H1 (cell line): Measurements from ENCODE around the gene ATXN2. TPM values are rescaled to one million over a fixed set of nuclear protein-coding genes. Genes with fewer than 3 reads are reported as not detected.

ENCODE experiments used
- CTCF ChIA-PET: fragments of 300-600 bp; sonication (Branson Sonifier 250); formaldehyde crosslinking; loops from one replicate; lab custom pipeline; 2021; ENCODE audit not compliant: partially characterized antibody; lab: Charles Lee
- POLR2A ChIA-PET: fragments of 300-600 bp; sonication (Branson Sonifier 250); formaldehyde crosslinking; loops from one replicate; lab custom pipeline; 2021; ENCODE audit warnings: inconsistent platforms; ENCODE audit not compliant: partially characterized antibody; lab: Charles Lee
- DNase-seq, 2 experiments: peaks; one replicate each; pipeline versions ENCODE4 v3.0.0 to v3.0.0-alpha.2; 2010 to 2022; ENCODE audit warnings: low spot score in 2 of 2, low read depth in 1 of 2, mixed read lengths in 1 of 2
- FAIRE-seq: peaks from 2 replicates; lab custom pipeline; 2011; peaks lifted over from hg19 to GRCh38; lab: Jason Lieb, UNC
- H2AFZ ChIP-seq: 2 replicates; pipeline ENCODE4 v1.8.1; 2012; ENCODE audit warnings: low read length, inconsistent platforms
- H2AK5ac ChIP-seq: 2 replicates; pipeline ENCODE4 v1.6.1; 2013; ENCODE audit warnings: low read depth, low read length
- H2BK120ac ChIP-seq: replicated peaks from 2 replicates; pipeline ENCODE3; 2013; ENCODE audit warnings: low read depth, low read length, inconsistent platforms
- H2BK12ac ChIP-seq: 2 replicates; pipeline ENCODE4 v1.6.1; 2013; ENCODE audit warnings: low read depth, low read length
- H2BK15ac ChIP-seq: 2 replicates; pipeline ENCODE4 v1.6.1; 2013; ENCODE audit warnings: low read length
- H2BK20ac ChIP-seq: 2 replicates; pipeline ENCODE4 v1.6.1; 2013; ENCODE audit warnings: low read length
- H2BK5ac ChIP-seq: 2 replicates; pipeline ENCODE4 v1.6.1; 2013; ENCODE audit warnings: low read depth, low read length
- H3K14ac ChIP-seq: 2 replicates; pipeline ENCODE4 v1.6.1; 2013; ENCODE audit warnings: inconsistent platforms; ENCODE audit not compliant: insufficient read length
- H3K18ac ChIP-seq: 2 replicates; pipeline ENCODE4 v1.6.1; 2013; ENCODE audit warnings: low read length; ENCODE audit errors: extremely low read depth
- H3K23ac ChIP-seq: 2 replicates; pipeline ENCODE4 v1.6.1; 2013; ENCODE audit warnings: inconsistent platforms; ENCODE audit not compliant: insufficient read length
- H3K23me2 ChIP-seq: 2 replicates; pipeline ENCODE4 v1.6.1; 2013; ENCODE audit warnings: low read depth, low read length
- H3K27ac ChIP-seq: 2 replicates; pipeline ENCODE4 v1.6.1; 2011; ENCODE audit warnings: low read depth, low read length, inconsistent platforms
- H3K27me3 ChIP-seq, 4 experiments: replicated peaks in 1 of 4; 1 replicate in 1 of 4; 2 replicates in 3 of 4; pipeline versions ENCODE4 v1.6.1 to v1.8.1; 2011 to 2013; ENCODE audit warnings: low read length in 3 of 4, mild to moderate bottlenecking in 3 of 4, inconsistent platforms in 2 of 4, mixed read lengths in 2 of 4, moderate library complexity in 1 of 4; ENCODE audit not compliant: control insufficient read depth in 3 of 4, insufficient read depth in 3 of 4; ENCODE audit errors: extremely low read depth in 1 of 4
- H3K36me3 ChIP-seq, 4 experiments: 2 replicates each; pipeline versions ENCODE4 v1.6.1 to v1.8.1; 2011 to 2013; ENCODE audit warnings: mild to moderate bottlenecking in 4 of 4, low read length in 3 of 4, moderate library complexity in 2 of 4, control low read depth in 1 of 4, inconsistent platforms in 1 of 4; ENCODE audit not compliant: insufficient read depth in 4 of 4, control insufficient read depth in 2 of 4
- H3K4ac ChIP-seq: replicated peaks from 2 replicates; pipeline ENCODE3; 2013; ENCODE audit warnings: low read length, low read depth, mixed read lengths, inconsistent platforms; ENCODE audit not compliant: insufficient read length
- H3K4me1 ChIP-seq, 4 experiments: replicated peaks in 1 of 4; 1 replicate in 1 of 4; 2 replicates in 3 of 4; pipeline versions ENCODE4 v1.6.1 to v1.8.1; 2011 to 2013; ENCODE audit warnings: low read length in 3 of 4, inconsistent platforms in 2 of 4, mixed read lengths in 1 of 4; ENCODE audit not compliant: insufficient read depth in 4 of 4, control insufficient read depth in 3 of 4
- H3K4me2 ChIP-seq, 2 experiments: 2 replicates each; pipeline versions ENCODE4 v1.6.1 to v1.8.1; 2011 to 2013; ENCODE audit warnings: low read depth in 2 of 2, low read length in 2 of 2, control low read depth in 1 of 2, inconsistent platforms in 1 of 2, mild to moderate bottlenecking in 1 of 2; ENCODE audit not compliant: insufficient read depth in 1 of 2
- H3K4me3 ChIP-seq, 4 experiments: fragments of 200-600, 300-600 bp in 1 of 4; sonication (generic), shearing (Covaris generic), sonication (Bioruptor Twin) in 1 of 4; 2 replicates each; pipeline versions ENCODE4 v1.5.1 to v1.8.1; 2011 to 2016; ENCODE audit warnings: low read length in 4 of 4, low read depth in 3 of 4, control low read depth in 2 of 4, inconsistent platforms in 2 of 4, mild to moderate bottlenecking in 2 of 4, mixed read lengths in 1 of 4, moderate library complexity in 1 of 4; ENCODE audit not compliant: insufficient read depth in 2 of 4; ENCODE audit errors: extremely low read depth in 1 of 4
- H3K56ac ChIP-seq: replicated peaks from 2 replicates; pipeline ENCODE3; 2013; ENCODE audit warnings: low read depth, mild to moderate bottlenecking, mixed read lengths, low read length, inconsistent platforms; ENCODE audit not compliant: insufficient read length
- H3K79me1 ChIP-seq: 2 replicates; pipeline ENCODE4 v1.6.1; 2013; ENCODE audit warnings: low read depth, low read length, control low read depth
- H3K79me2 ChIP-seq, 2 experiments: 2 replicates each; pipeline versions ENCODE4 v1.6.1 to v1.8.1; 2012 to 2013; ENCODE audit warnings: low read length in 2 of 2, mild to moderate bottlenecking in 2 of 2, inconsistent platforms in 1 of 2; ENCODE audit not compliant: insufficient read depth in 2 of 2, control insufficient read depth in 1 of 2
- H3K9ac ChIP-seq, 4 experiments: replicated peaks in 1 of 4; 1 replicate in 1 of 4; 2 replicates in 3 of 4; pipeline versions ENCODE4 v1.6.1 to v1.8.1; 2011 to 2013; ENCODE audit warnings: low read depth in 3 of 4, low read length in 3 of 4, control low read depth in 2 of 4, mild to moderate bottlenecking in 2 of 4, moderate library complexity in 2 of 4, inconsistent platforms in 1 of 4; ENCODE audit errors: extremely low read depth in 1 of 4
- H3K9me3 ChIP-seq, 2 experiments: 2 replicates each; pipeline versions ENCODE4 v1.6.1 to v1.8.1; 2012 to 2013; ENCODE audit warnings: mild to moderate bottlenecking in 2 of 2, moderate library complexity in 2 of 2, control low read depth in 1 of 2, inconsistent platforms in 1 of 2, low read depth in 1 of 2, low read length in 1 of 2, mixed read lengths in 1 of 2; ENCODE audit not compliant: insufficient read depth in 2 of 2
- H4K20me1 ChIP-seq, 2 experiments: replicated peaks in 1 of 2; 2 replicates each; pipeline versions ENCODE3 to v1.8.1; 2011 to 2013; ENCODE audit warnings: inconsistent platforms in 2 of 2, low read length in 2 of 2, mild to moderate bottlenecking in 1 of 2; ENCODE audit not compliant: insufficient read depth in 2 of 2, control insufficient read depth in 1 of 2
- H4K5ac ChIP-seq: 2 replicates; pipeline ENCODE4 v1.6.1; 2013; ENCODE audit warnings: low read length, low read depth, mixed read lengths, inconsistent platforms; ENCODE audit not compliant: insufficient read length
- H4K8ac ChIP-seq: 2 replicates; pipeline ENCODE4 v1.8.0; 2013; ENCODE audit warnings: mild to moderate bottlenecking, moderate library complexity, low read length, inconsistent platforms; ENCODE audit not compliant: insufficient read depth; ENCODE audit errors: extremely low read depth
- H4K91ac ChIP-seq: replicated peaks from 2 replicates; pipeline ENCODE3; 2013; ENCODE audit warnings: low read length, mixed read lengths, inconsistent platforms; ENCODE audit not compliant: insufficient read length
- BACH1 ChIP-seq: IDR thresholded peaks from 2 replicates; pipeline ENCODE4 v1.6.1; 2012; ENCODE audit warnings: low read length, improper control_type of control experiment
- CBX8 ChIP-seq: fragments of 300-800, 300-1000 bp; sonication (generic); IDR thresholded peaks from 2 replicates; pipeline ENCODE4 v1.7.1; 2016; ENCODE audit warnings: low read depth, low read length, borderline replicate concordance
- JUN ChIP-seq: IDR thresholded peaks from 2 replicates; pipeline ENCODE4 v1.6.1; 2011; ENCODE audit warnings: low read depth, mild to moderate bottlenecking, improper control_type of control experiment, low read length
- KDM1A ChIP-seq: fragments of 200-600, 300-600 bp; sonication (generic); IDR thresholded peaks from 2 replicates; pipeline ENCODE4 v1.7.1; 2016; ENCODE audit warnings: mild to moderate bottlenecking, low read length, borderline replicate concordance
- PHF8 ChIP-seq: fragments of 200-600 bp; sonication (generic); conservative IDR thresholded peaks from 2 replicates; pipeline ENCODE4 v1.7.1; 2012; ENCODE audit warnings: low read depth, mild to moderate bottlenecking, inconsistent platforms, low read length, moderate library complexity
- RXRA ChIP-seq: IDR thresholded peaks from 2 replicates; pipeline ENCODE4 v1.6.1; 2011; ENCODE audit warnings: low read depth, mild to moderate bottlenecking, low read length, moderate library complexity; ENCODE audit not compliant: insufficient read depth
- SAP30 ChIP-seq: fragments of 300-600 bp; sonication (generic); IDR thresholded peaks from 2 replicates; pipeline ENCODE4 v1.7.1; 2012; ENCODE audit warnings: low read length, moderate library complexity, mild to moderate bottlenecking, inconsistent platforms; ENCODE audit not compliant: insufficient read depth, insufficient replicate concordance
- SRF ChIP-seq: IDR thresholded peaks from 2 replicates; pipeline ENCODE4 v1.6.1; 2011; ENCODE audit warnings: mild to moderate bottlenecking, low read depth, low read length, moderate library complexity
- SUZ12 ChIP-seq: fragments of 200-600 bp; sonication (generic); IDR thresholded peaks from 2 replicates; pipeline ENCODE4 v1.6.1; 2012; ENCODE audit warnings: mild to moderate bottlenecking, inconsistent platforms, low read length, moderate library complexity, mixed read lengths
- TAF1 ChIP-seq: IDR thresholded peaks from 2 replicates; pipeline ENCODE4 v1.6.1; 2011; ENCODE audit warnings: mild to moderate bottlenecking, low read depth, low read length
- TAF7 ChIP-seq: optimal IDR thresholded peaks from 2 replicates; pipeline ENCODE3; 2011; ENCODE audit warnings: low read depth, mild to moderate bottlenecking, inconsistent platforms, low read length, moderate library complexity, borderline replicate concordance
- TBP ChIP-seq: IDR thresholded peaks from 2 replicates; pipeline ENCODE4 v1.6.1; 2011; ENCODE audit warnings: low read depth, low read length, improper control_type of control experiment
- TCF12 ChIP-seq: IDR thresholded peaks from 2 replicates; pipeline ENCODE4 v1.6.1; 2011; ENCODE audit warnings: low read depth, mild to moderate bottlenecking, low read length
- USF2 ChIP-seq: IDR thresholded peaks from 2 replicates; pipeline ENCODE4 v1.6.1; 2011; ENCODE audit warnings: low read length, improper control_type of control experiment
- WGBS, 2 experiments: shearing (Covaris generic) in 1 of 2; methylation state at CpG; one replicate each; pipeline versions ENCODE4 v1.1.6 to v1.1.7; 2013 to 2015; ENCODE audit warnings: low lambda C conversion rate in 2 of 2, mixed read lengths in 2 of 2, inconsistent platforms in 1 of 2, low coverage in 1 of 2, missing lambda C conversion rate in 1 of 2; ENCODE audit not compliant: insufficient replicate concordance in 2 of 2, insufficient coverage in 1 of 2, insufficient read length in 1 of 2; ENCODE audit errors: extremely low coverage in 1 of 2, missing lambda C conversion rate in 1 of 2; 5-methylcytosine and 5-hydroxymethylcytosine counted together
- polyA plus RNA-seq, 7 experiments: library from polyadenylated mRNA; depleted of rRNA in 3 of 7; stranded (reverse) in 5 of 7; unstranded in 2 of 7; fragments of >200 nt in 5 of 7; fragments of 200-250 nt in 2 of 7; gene quantifications; 1 replicate in 5 of 7; 2 replicates in 1 of 7; 4 replicates in 1 of 7; pipeline versions ENCODE4 v1.2.1 to v1.2.3, GENCODE V29; 2011 to 2013; ENCODE audit warnings: missing spikeins in 2 of 7, mixed read lengths in 2 of 7
- total RNA-seq: library from RNA; stranded (reverse); fragmentation: NEBNext Ultra II Directional; extraction: Animal tissue kit (Norgen Biotek cat#: 25700); gene quantifications from 2 replicates; pipeline ENCODE4 v1.2.1, GENCODE V29; 2021

Gene ATXN2
- total and polyA plus RNA-seq, 2 of the 8 experiments (the other 6 are each of a cell fraction or from before 2014, with no cell fraction given), result 46.6 to 80.7 TPM

- DNase-seq (no peak), FAIRE-seq (no peak)
- Histone ChIP-seq H2BK20ac (no peak overlapping the region), H2AFZ (no peak overlapping the region), H4K20me1 (no peaks in the 10 kb centered on the region), H3K14ac (no peak overlapping the region), H2BK12ac (no peak overlapping the region), H3K79me2 (no peaks in the 10 kb centered on the region), H3K4me1 (no peaks in the 10 kb centered on the region), H3K36me3 (peaks cover 3 to 45% (median 22%) of the 10 kb centered on the region in 4 experiments; a peak in 5 of 8 replicates), H3K9me3 (no peaks in the 10 kb centered on the region), H3K9ac (no peak overlapping the region), H3K4me3 (no peak overlapping the region), H3K27ac (no peak overlapping the region), H3K79me1 (no peaks in the 10 kb centered on the region), H4K91ac (no peak overlapping the region), H4K5ac (no peak overlapping the region), H3K23me2 (no peaks in the 10 kb centered on the region), H3K56ac (no peak overlapping the region), H4K8ac (no peak overlapping the region), H2BK15ac (no peak overlapping the region), H3K4me2 (no peak overlapping the region), H2AK5ac (no peak overlapping the region), H3K18ac (no peak overlapping the region), H3K4ac (no peak overlapping the region), H2BK5ac (no peak overlapping the region), H2BK120ac (no peak overlapping the region), H3K27me3 (no peaks in the 10 kb centered on the region), H3K23ac (no peak overlapping the region)
- POLR2A ChIA-PET, result no interaction called here
- CTCF ChIA-PET, result interaction anchor here (0.8 to 1.7 kb wide), 4 partner anchors 24 to 79 kb away, joined by 3 to 5 read pairs (median 5); no protein-coding TSS in a partner anchor
- WGBS, 2 experiments, result 84% methylated on average over 1 of the region's 1 CpG; no CpG with 5 or more reads in 1 of the 2 experiments
- no peak for TF ChIP-seq SAP30
- TF ChIP-seq TCF12, result no peak
- TF ChIP-seq BACH1, result no peak
- no peak for TF ChIP-seq TBP
- TF ChIP-seq KDM1A, result no peak
- no peak for TF ChIP-seq TAF7
- TF ChIP-seq PHF8, result no peak
- TF ChIP-seq JUN, result no peak
- TF ChIP-seq CBX8, result no peak
- no peak for TF ChIP-seq RXRA
- TF ChIP-seq SRF, result no peak
- TF ChIP-seq SUZ12, result no peak
- no peak for TF ChIP-seq TAF1
- no peak for TF ChIP-seq USF2
Measured at GRCh38 chr12:111503116-111503515, 96.0 kb downstream of the ATXN2 start.
